ENCODE measurements around the gene MVB12B. TPM values are rescaled to one million over a fixed set of nuclear protein-coding genes. Genes with fewer than 3 reads are reported as not detected.

MVB12B gene
- total and polyA plus RNA-seq, 7 donors: 1.5 to 25.6 (median 11.6) TPM

DNA sequence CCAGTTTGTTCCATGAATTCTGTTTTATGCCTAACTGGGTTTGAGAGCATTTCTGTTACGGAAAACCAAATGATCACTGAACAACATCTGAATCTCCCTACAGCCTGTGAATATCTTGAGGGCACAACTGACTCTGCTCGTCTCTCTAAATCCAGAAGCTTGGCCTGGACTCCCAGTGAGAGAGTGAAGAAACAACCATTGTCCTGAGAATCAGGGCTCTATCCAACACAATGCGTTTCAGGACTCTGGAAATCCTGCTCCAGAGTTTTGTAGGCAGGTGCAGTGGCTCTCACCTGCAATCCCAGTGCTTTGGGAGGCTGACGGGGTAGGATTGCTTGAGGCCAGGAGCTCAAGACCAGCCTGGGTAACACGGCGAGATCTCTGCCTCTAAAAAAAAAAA, 7.8 kb upstream of the MVB12B start:
- WGBS, 3 donors: 89 to 92% (median 90%) methylated on average over 6 of the region's 6 CpGs
- Histone ChIP-seq H3K4me3 (no peak overlapping the region), H3K9me3 (peaks cover 5% of the 10 kb centered on the region), H3K27ac (no peak overlapping the region), H3K4me1 (no peaks in the 10 kb centered on the region), H3K27me3 (ENCODE audit: insufficient read depth in 3 of 3, low read length in 2 of 3) (no peaks in the 10 kb centered on the region), H3K36me3 (ENCODE audit: insufficient read depth in 1 of 2, low read depth in 1 of 2) (no peaks in the 10 kb centered on the region)
- DNase-seq (no peak), ATAC-seq (no peak)
- TF ChIP-seq, protein P1, sequence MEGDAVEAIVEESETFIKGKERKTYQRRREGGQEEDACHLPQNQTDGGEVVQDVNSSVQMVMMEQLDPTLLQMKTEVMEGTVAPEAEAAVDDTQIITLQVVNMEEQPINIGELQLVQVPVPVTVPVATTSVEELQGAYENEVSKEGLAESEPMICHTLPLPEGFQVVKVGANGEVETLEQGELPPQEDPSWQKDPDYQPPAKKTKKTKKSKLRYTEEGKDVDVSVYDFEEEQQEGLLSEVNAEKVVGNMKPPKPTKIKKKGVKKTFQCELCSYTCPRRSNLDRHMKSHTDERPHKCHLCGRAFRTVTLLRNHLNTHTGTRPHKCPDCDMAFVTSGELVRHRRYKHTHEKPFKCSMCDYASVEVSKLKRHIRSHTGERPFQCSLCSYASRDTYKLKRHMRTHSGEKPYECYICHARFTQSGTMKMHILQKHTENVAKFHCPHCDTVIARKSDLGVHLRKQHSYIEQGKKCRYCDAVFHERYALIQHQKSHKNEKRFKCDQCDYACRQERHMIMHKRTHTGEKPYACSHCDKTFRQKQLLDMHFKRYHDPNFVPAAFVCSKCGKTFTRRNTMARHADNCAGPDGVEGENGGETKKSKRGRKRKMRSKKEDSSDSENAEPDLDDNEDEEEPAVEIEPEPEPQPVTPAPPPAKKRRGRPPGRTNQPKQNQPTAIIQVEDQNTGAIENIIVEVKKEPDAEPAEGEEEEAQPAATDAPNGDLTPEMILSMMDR (IDR thresholded peaks at IDR 0.05): no peak
- intact Hi-C loops (cut with DNase I): loop anchor here (1.0 to 5.0 kb wide), 2 partner anchors 79 to 173 kb away; no protein-coding TSS in a partner anchor

DNA sequence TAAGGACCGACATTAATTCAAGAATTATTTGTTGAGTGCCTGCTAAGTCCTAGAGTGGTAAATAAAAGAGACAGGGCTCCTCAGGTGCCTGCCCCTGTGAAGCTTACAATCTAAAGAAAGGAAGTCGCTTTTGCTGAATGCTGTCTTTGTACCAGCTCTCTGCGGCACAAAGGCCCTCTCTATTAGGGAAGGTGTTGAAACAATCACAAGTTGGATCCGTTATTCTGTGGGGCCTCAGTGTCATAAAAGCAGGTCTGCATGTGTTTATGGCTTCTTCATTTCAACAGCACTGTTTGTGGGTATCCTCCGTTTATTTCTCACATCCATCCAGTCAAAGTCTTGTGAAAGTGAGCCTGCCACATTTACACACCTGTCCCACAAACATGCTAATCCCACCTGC, 7.0 kb upstream of the MVB12B start:
- 87 to 91% (median 88%) methylated on average over 5 of the region's 5 CpGs for WGBS, 3 donors
- no peaks in the 10 kb centered on the region for H3K36me3 ChIP-seq (ENCODE audit: insufficient read depth in 1 of 2, low read depth in 1 of 2)
- H3K27me3 ChIP-seq (ENCODE audit: insufficient read depth in 3 of 3, low read length in 2 of 3): no peaks in the 10 kb centered on the region
- H3K9me3 ChIP-seq: peaks cover 10% of the 10 kb centered on the region
- ATAC-seq (no peak), DNase-seq (no peak)
- no peak overlapping the region for H3K4me3 ChIP-seq
- TF ChIP-seq, protein P1 (IDR thresholded peaks at IDR 0.05): no peak
- intact Hi-C loops (cut with DNase I): loop anchor here (1.0 to 5.0 kb wide), 2 partner anchors 79 to 173 kb away; no protein-coding TSS in a partner anchor
- H3K27ac ChIP-seq: no peak overlapping the region
- no peaks in the 10 kb centered on the region for H3K4me1 ChIP-seq

DNA sequence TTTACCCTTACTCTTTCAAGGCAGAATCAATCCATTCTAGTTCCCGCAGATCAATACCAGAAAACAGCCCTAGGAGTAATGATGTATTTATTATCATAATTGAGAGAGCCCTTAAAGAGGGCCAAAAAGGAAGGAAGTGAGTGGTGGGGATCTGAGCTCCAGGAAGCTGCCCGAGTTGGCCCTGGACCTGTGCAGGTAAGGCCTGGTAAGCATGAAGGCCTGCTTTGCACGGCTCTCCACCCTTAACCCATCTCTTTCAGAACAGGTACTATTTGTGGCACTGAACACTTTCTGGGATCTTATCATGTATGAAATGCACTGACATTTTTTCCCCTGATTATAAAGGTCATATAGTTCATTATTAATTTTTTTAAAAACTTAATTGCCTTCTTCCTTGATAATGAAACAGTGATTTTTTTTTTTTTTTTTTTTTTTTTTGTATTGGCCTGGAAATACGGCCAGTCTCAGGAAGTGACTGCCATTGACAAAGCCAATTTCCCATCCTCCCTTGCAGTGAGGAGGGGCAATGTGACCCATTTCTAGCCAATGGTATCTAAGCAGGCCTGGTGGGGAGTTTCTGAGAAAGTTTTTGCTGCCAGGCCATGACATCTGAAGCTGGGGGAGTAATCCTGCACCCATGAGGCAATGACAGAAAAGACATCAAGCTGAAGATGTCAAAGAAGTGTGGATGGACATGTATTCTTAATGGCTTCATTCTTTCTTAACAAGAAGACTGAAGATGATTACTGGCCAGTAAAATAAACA, 6.3 kb upstream of the MVB12B start:
- no peak for DNase-seq
- TF ChIP-seq, protein P1 (IDR thresholded peaks at IDR 0.05): no peak
- 64 to 73% (median 68%) methylated on average over 4 of the region's 4 CpGs for WGBS, 3 donors
- ATAC-seq: peak in 3 of 4 donors; percentile 41 to 73 (median 57)
- H3K4me1 ChIP-seq: no peaks in the 10 kb centered on the region
- no peaks in the 10 kb centered on the region for H3K36me3 ChIP-seq (ENCODE audit: insufficient read depth in 1 of 2, low read depth in 1 of 2)
- intact Hi-C loops (cut with DNase I): no loop called here
- no peaks in the 10 kb centered on the region for H3K27me3 ChIP-seq (ENCODE audit: insufficient read depth in 3 of 3, low read length in 2 of 3)
- no peak overlapping the region for H3K27ac ChIP-seq
- H3K9me3 ChIP-seq: peaks cover 10% of the 10 kb centered on the region
- H3K4me3 ChIP-seq: no peak overlapping the region

DNA sequence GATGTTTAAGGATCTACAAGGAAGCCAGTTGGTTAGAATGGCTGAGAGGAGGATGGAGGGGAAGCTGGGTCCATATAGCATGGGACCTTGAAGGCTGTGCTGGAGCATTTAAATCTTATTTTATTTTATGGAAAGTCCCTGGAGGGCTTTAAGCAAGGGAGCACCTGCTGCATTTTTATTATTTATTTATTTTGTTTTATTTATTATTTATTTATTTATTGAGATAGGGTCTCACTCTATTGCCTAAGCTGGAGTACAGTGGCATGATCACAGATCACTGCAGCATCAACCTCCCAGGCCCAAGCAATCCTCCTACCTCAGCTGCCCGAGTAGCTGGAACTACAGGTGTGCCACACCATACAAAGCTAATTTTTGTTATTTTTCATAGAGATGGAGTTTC, 4.9 kb upstream of the MVB12B start:
- Histone ChIP-seq H3K27ac (no peak overlapping the region), H3K4me3 (no peak overlapping the region), H3K27me3 (ENCODE audit: insufficient read depth in 3 of 3, low read length in 2 of 3) (no peaks in the 10 kb centered on the region), H3K4me1 (no peaks in the 10 kb centered on the region), H3K9me3 (peaks cover 10% of the 10 kb centered on the region), H3K36me3 (ENCODE audit: insufficient read depth in 1 of 2, low read depth in 1 of 2) (no peaks in the 10 kb centered on the region)
- 75 to 88% (median 88%) methylated on average over 1 of the region's 1 CpG for WGBS, 3 donors
- TF ChIP-seq, protein P1 (IDR thresholded peaks at IDR 0.05): no peak
- intact Hi-C loops (cut with DNase I): no loop called here
- no peak for DNase-seq
- ATAC-seq: no peak

Data from psoas muscle (tissue), 8 donors.